HG02870 (cell line): ENCODE results near the gene NR1D1.

Experiments
- ATAC-seq: cut with Tn5 transposase; IDR thresholded peaks from one replicate; pipeline ENCODE4 v1.9.1; 2021; ENCODE audit warnings: mild to moderate bottlenecking, moderate library complexity; ENCODE audit not compliant: unreplicated experiment

The NR1D1 gene

GRCh38 chr17:40076591-40076990 lies 23.8 kb downstream of the NR1D1 start:
- ATAC-seq, result no peak

GRCh38 chr17:40075942-40076498 lies 24.4 kb downstream of the NR1D1 start:
- no peak for ATAC-seq

DNA sequence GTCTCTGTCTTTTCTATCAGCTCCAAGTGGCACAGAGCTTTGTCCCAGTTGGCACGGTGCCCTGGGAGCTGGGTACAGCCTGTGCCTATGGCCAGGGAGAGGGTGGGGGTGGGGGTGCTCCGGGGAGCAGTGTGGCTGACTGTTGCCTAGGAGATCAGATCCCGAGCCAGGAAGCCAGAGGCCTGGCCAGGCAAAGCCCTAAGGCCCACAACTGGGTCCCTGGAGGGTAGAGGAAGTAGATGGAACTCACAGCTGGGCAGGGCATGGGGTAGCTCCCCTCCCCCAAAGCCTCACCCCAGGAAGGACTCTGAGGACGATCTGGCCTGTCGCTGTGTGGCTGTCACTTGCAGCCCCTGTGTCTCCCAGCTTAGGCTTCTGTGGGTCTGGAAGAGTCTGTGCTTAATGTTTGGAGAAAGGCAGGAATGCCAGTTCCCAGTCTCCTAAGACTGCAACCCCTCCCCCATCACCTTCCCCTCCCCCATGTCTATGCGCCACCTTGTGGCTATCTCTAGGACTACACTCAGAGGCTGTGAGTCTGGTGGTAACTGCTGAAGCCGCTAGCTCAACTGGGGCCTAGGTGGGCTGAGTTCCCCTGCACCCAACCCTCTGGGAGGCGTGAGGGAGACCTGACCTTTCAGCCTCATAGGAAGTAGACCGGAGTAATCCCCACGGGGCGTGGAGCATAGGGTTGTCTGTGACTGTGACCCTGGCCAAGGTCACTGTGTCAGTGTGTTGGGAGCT lies 25.0 kb downstream of the NR1D1 start:
- ATAC-seq, result no peak

DNA sequence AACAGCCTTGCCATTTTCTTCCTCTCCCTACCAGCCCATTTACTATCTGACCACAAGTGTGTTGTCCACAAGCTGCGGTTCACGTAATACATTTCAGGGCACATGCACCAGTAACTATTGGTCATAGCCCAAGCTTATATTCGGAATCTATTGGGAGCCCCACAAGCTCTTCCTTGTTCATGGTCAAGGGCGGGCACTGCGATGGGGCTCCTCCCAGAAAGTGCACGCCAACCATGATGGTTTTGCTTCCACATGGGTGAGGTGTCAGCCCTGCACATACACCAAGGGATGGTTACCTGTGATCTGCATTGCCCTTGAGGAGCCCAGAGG lies 25.6 kb downstream of the NR1D1 start:
- no peak for ATAC-seq

DNA sequence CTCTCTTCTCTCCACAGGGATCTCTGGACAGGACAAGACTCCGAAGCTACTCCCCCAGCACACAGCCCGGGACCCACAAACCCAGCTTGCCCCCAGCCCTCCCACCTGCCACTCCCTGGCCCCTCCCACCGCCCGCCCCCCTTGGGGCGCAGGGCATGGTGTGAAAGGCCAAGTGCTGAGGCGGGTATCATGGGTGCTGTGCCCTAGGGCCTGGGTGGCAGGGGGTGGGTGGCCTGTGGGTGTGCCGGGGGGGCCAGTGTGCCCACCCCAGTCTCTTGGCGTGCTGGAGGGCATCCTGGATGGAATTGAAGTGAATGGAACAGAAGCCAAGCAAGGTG lies 26.2 kb downstream of the NR1D1 start:
- no peak for ATAC-seq

- no peak for ATAC-seq
Observed at GRCh38 chr17:40073454-40074174, 26.8 kb downstream of the NR1D1 start.

DNA sequence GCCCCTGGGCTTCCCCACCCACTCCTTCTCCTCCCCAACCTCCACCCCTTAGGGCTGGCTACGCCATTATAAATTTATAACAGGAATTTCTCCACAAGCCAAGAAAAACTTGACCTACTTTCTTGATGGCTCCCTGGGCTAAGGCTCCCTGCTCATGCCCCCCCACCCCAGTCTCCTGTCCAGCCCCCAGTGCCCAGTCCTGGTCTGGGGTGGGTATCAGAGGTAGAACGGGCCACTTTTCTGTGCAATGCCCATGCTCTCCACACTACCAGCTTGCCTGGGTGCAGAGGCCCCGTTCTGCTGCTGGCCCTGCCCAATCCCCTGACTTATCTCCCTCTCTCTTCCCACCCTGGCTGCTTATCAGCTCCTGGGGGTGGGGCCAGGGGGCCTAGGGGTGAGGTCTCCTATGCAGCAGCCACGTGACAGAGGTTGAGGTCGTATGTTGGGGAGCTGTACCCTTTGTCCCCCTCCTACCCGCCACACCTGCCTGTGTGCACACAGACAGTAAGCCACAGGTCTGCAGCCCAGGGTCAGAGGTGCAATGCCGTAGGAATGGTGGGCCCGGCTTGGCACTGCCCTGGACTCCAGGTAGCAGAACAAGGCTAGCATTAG lies 27.5 kb downstream of the NR1D1 start:
- ATAC-seq, result no peak

- no peak for ATAC-seq
Observed at GRCh38 chr17:40072040-40072734, 28.2 kb downstream of the NR1D1 start.

GRCh38 chr17:40071313-40072039 lies 28.9 kb downstream of the NR1D1 start:
- ATAC-seq, result no peak

GRCh38 chr17:40070709-40071312 lies 29.6 kb downstream of the NR1D1 start:
- no peak for ATAC-seq

- no peak for ATAC-seq
Observed at GRCh38 chr17:40069751-40070708, 30.4 kb downstream of the NR1D1 start.

- ATAC-seq, result no peak
Observed at GRCh38 chr17:40068917-40069750, 31.3 kb downstream of the NR1D1 start.

- no peak for ATAC-seq
Observed at GRCh38 chr17:40068584-40068916, 31.8 kb downstream of the NR1D1 start.

GRCh38 chr17:40068129-40068581 lies 32.2 kb downstream of the NR1D1 start:
- no peak for ATAC-seq

GRCh38 chr17:40067710-40068109 lies 32.7 kb downstream of the NR1D1 start:
- ATAC-seq, result no peak

GRCh38 chr17:40065769-40066510 lies 34.4 kb downstream of the NR1D1 start:
- no peak for ATAC-seq

DNA sequence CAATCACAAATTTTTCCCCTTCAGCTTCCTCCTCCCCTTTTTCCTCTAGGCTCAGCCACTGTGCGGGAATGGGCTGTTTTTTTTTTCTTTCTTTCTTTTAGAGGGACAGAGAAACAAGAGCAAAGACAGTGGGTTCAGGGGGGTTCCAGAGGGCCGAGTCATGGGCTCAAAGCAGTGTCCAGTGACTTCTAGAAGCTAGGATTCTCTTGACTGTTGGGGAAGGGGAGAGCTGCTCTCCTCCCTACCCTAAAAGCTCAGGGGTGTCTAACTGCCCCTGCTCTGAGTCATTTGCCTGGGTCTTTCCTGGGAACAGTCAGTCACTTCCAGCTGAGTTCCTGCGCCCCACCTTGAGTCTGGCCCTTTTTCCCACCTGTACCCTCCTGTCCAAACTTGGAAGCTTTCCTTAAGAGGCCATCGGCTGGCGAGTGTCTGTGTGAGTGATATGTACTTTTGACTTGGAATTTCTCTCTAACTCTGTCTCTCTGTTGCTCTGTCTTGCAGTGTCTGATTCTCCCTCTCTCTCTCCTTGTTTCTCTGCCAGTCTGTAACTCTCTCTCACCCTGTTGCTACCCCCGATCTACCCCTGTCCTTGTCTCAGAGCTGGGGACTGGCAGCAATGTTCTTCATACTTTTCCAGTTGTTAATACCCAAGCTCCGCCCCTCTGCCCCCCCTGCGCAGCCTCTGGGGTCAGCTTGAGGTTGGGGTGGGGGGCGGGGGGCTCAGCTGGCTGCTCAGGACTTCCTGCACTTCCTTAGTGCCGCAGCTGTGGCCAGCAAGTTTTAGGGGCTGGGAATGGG lies 35.2 kb downstream of the NR1D1 start:
- ATAC-seq, result no peak
